Right atrium auricular region (tissue), 2 donors: ENCODE data around the gene TRIM41. TPM values are rescaled to one million over a fixed set of nuclear protein-coding genes. Genes with fewer than 3 reads are reported as not detected.
"Not testable (repeated sequence)": the region's sequence is repeated elsewhere in the genome, so short reads cannot be mapped to it uniquely, and the experiment has no call there.

Experiments
- DNase-seq: peaks from one replicate; pipeline ENCODE4 v3.0.0-alpha.2; 2019; ENCODE audit warnings: low spot score
- H3K27ac ChIP-seq, 2 donors: fragments of 200-600 bp; sonication (generic); 1 replicate in 1 of 2; 2 replicates in 1 of 2; pipeline ENCODE4 v1.5.1; 2016 to 2019
- H3K27me3 ChIP-seq, 2 donors: fragments of 200-600 bp; sonication (generic); one replicate each; pipeline versions ENCODE4 v1.5.1 to v1.6.0; 2017 to 2019
- H3K36me3 ChIP-seq: fragments of 200-600 bp; sonication (generic); one replicate; pipeline ENCODE4 v1.5.1; 2016
- H3K4me1 ChIP-seq, 2 donors: fragments of 200-600 bp; sonication (generic); one replicate each; pipeline versions ENCODE4 v1.5.1 to v1.6.0; 2017 to 2019
- H3K4me3 ChIP-seq, 2 donors: fragments of 200-600 bp; sonication (generic); 1 replicate in 1 of 2; 2 replicates in 1 of 2; pipeline ENCODE4 v1.5.1; 2017 to 2019; ENCODE audit warnings: mild to moderate bottlenecking in 1 of 2, moderate library complexity in 1 of 2
- H3K9me3 ChIP-seq, 2 donors: fragments of 200-600 bp; sonication (generic); one replicate each; pipeline ENCODE4 v1.5.1; 2019
- total RNA-seq, 2 donors: library from RNA; depleted of rRNA; stranded (reverse); fragments of >200 nt; gene quantifications; one replicate each; pipeline ENCODE4 v1.1.0, GENCODE V29; 2016
- TF ChIP-seq, protein P1 (sequence below), 2 donors: fragments of 200-600 bp; sonication (generic); IDR thresholded peaks; one replicate each; pipeline ENCODE4 v1.5.1; 2019; ENCODE audit warnings: antibody characterized with exemption in 2 of 2

The TRIM41 gene
- total RNA-seq = 10 to 100 TPM; 10.0 to 11.2 TPM

DNA sequence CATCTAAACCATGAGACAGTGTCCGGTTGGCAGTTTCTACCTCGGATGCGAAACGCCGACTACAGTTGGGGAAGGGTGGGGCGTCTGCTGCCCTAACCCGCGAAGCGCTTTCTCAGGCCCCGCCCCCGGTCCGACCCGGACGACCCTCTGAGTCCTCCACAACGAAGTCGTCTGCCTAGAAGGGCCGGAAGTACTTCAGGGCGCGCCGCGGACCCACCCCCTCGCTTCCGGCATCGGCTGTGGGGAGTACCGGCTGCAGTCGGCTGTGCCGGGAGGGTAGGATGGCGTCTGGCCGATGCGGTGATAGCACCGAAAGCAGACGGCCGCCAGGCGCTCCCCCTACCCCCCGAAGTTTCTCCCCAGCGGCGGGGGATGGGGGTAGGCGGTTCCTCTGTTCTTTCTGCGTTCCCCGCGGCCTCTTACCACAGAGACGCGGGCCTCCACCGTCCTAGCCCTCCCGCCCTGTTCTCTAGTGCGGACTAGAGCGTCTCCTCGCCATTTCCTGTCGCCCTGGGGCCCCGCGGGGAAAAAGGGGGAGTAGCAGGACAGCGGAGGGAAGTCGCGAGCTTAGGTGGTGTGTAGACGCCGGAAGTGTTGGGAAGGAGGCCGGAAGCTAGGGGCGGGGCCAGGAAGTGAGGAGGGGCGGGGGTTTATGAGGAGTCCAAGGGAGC lies at the start of gene TRIM41:
TSS of gene TRIM41 (plus strand) at position 224 of the 671 bp plus-strand sequence. CDS start 719 bp downstream, outside the sequence.
- peaks cover 7% of the 10 kb centered on the region for H3K36me3 ChIP-seq
- no peaks in the 10 kb centered on the region for H3K9me3 ChIP-seq
- H3K27ac ChIP-seq = peak within 1 kb of the TSS; percentile 96 to 99
- TF ChIP-seq, protein P1, sequence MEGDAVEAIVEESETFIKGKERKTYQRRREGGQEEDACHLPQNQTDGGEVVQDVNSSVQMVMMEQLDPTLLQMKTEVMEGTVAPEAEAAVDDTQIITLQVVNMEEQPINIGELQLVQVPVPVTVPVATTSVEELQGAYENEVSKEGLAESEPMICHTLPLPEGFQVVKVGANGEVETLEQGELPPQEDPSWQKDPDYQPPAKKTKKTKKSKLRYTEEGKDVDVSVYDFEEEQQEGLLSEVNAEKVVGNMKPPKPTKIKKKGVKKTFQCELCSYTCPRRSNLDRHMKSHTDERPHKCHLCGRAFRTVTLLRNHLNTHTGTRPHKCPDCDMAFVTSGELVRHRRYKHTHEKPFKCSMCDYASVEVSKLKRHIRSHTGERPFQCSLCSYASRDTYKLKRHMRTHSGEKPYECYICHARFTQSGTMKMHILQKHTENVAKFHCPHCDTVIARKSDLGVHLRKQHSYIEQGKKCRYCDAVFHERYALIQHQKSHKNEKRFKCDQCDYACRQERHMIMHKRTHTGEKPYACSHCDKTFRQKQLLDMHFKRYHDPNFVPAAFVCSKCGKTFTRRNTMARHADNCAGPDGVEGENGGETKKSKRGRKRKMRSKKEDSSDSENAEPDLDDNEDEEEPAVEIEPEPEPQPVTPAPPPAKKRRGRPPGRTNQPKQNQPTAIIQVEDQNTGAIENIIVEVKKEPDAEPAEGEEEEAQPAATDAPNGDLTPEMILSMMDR (IDR thresholded peaks at IDR 0.05) = no peak
- H3K27me3 ChIP-seq = no peaks in the 10 kb centered on the region
- H3K4me1 ChIP-seq = peaks cover 0 to 17% of the 10 kb centered on the region in 2 donors
- peak; percentile 98 for DNase-seq
- H3K4me3 ChIP-seq = peak within 1 kb of the TSS; percentile 61 to 87

DNA sequence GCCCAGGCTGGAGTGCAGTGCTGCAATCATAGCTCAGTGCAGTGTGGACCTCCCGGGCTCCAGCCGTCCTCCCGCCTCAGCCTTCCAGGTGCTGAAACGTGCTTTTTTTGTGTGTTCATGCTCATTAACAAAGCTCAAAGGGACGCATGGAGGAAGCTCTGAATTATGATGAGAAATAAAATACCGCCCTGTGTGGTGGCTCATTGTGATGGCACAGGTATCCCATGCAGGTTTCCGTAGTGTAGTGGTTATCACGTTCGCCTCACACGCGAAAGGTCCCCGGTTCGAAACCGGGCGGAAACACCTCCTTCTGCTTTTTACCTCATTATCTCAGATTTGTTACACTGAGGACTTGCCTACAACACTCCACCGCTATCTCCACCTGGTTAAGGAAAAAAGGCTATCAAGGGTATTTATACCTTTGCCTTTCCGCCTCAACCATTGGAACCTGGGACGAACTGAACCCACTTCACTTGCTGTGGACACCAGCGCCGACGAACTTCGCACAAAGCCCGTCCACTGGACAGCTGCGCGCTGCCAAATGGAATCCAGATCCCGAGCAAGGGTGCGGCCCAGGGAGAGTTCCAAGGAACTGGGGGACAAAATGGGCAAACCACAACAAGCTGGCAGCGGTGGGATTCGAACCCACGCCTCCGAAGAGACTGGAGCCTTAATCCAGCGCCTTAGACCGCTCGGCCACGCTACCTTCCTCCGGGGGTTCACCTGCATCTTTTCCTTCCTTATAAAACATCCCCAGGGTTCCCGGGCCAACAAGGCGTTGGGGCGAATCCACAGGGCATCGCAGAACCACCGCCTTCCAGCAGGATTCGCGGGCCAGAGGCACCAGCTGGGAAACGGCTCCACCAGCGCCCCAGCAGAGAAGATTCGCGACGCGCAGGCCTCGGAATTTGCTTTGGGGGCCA lies 49.4 kb upstream of the TRIM41 start:
- no peak overlapping the region for H3K4me3 ChIP-seq
- H3K27ac ChIP-seq = no peak overlapping the region

DNA sequence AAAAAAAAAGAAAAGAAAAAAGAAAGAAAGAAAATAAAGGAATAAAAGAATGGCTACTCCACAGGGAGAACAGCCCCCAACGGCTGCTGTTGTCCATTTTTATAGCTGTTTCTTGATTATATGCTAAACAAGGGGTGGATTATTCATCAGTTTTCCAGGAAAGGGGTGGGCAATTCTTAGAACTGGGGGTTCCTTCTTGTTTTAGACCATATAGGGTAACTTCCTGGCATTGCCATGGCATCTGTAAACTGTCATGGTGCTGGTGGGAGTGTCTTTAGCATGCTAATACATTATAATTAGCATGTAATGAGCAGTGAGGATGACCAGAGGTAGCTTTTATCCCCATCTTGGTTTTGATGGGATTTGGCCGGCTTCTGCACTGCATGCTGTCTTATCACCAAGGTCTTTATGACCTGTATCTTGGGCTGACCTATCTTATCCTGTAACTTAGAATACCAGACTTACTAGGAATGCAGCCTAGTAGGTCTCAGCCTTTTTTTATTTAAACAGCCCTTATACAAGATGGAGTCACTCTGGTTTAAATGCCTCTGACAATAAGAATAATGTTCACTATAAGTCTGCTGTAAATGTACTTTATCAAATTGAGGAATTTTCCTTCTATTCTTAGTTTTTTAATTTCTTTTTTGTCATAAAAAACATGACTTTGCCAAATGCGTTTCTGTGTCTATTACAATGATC lies 46.7 kb upstream of the TRIM41 start:
- H3K27me3 ChIP-seq = peaks cover 17 to 19% of the 10 kb centered on the region in 2 donors
- no peak for DNase-seq
- TF ChIP-seq, protein P1 (IDR thresholded peaks at IDR 0.05) = no peak

More for the DNA sequence above, 49.4 kb upstream of the TRIM41 start:
- no peak for DNase-seq
- Histone ChIP-seq H3K4me1 (peaks cover 0 to 20% of the 10 kb centered on the region in 2 donors), H3K27me3 (peaks cover 24 to 35% of the 10 kb centered on the region in 2 donors), H3K9me3 (no peaks in the 10 kb centered on the region), H3K36me3 (no peaks in the 10 kb centered on the region)
- TF ChIP-seq, protein P1 (IDR thresholded peaks at IDR 0.05) = no peak

DNA sequence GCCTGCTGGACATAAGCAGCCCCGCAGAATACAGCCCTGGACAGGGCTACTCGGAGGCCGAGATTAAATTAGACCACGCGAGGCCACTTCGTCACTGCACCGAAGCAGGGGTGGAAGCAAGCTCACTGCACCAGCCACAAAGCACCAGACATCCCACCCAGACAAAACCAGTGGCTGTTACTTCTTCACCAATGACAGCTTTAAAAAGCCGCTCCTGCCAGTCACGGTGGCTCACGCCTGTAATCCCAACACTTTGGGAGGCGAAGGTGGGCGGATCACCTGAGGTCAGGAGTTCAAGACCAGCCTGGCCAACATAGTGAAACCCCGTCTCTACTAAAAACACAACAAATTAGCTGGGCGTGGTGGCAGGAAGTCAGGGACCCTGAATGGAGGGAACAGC lies 45.5 kb upstream of the TRIM41 start:
- H3K27me3 ChIP-seq = peaks cover 15 to 19% of the 10 kb centered on the region in 2 donors
- H3K36me3 ChIP-seq, H3K27ac ChIP-seq, H3K4me3 ChIP-seq, DNase-seq, H3K9me3 ChIP-seq: not testable (repeated sequence)
- peaks cover 0 to 20% of the 10 kb centered on the region in 2 donors for H3K4me1 ChIP-seq

More for the DNA sequence above, 46.7 kb upstream of the TRIM41 start:
- H3K36me3 ChIP-seq = no peaks in the 10 kb centered on the region
- H3K4me3 ChIP-seq = no peak overlapping the region
- no peak overlapping the region for H3K27ac ChIP-seq
- peaks cover 0 to 13% of the 10 kb centered on the region in 2 donors for H3K4me1 ChIP-seq
- no peaks in the 10 kb centered on the region for H3K9me3 ChIP-seq

DNA sequence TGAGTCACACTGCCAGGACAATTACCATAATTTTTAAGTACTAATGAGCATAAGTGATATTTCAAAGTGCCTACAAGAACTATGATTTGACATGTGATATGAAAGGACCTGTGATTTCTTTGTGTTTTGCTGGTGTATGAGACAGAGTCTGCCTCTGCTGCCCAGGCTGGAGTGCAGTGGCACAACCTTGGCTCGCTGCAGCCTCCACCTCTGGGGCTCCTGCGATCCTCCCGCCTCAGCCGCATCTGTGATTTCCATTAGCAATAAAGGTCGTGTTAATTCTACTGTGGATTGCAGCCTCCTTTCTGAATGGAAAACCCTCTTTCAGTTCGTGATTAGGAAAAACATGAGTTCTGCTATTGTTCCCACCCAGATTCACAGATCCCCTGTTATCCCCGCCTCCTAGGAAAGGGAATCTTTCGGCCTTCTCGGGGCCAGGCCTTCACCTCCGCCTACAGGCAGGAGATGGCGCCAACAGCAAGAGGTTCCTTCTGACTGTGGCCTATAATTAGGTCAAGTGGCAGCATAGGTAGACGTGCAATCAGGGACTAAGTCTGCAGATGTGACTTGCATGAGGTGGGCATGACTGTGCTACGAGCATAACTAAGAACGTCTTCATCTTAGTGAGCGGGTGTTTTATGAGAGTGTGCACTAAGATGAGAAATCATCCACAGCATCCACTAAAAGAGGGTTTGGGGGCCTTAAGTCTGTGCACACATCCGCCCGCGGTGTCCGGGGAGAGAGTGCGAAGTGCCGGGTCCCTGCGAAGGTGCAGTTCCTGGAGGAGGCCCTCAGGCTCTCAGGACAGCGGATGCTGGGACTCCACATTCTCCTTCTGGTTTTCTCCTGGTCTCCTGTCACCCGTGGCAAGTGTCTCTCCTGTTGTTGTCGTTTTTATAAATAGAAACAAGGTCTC lies 41.2 kb upstream of the TRIM41 start:
- H3K27me3 ChIP-seq = no peaks in the 10 kb centered on the region
- no peak overlapping the region for H3K27ac ChIP-seq

More for the DNA sequence above, 41.2 kb upstream of the TRIM41 start:
- DNase-seq = no peak
- Histone ChIP-seq H3K36me3 (no peaks in the 10 kb centered on the region), H3K4me3 (no peak overlapping the region), H3K9me3 (no peaks in the 10 kb centered on the region), H3K4me1 (peaks cover 0 to 26% of the 10 kb centered on the region in 2 donors)
- TF ChIP-seq, protein P1 (IDR thresholded peaks at IDR 0.05) = peak; percentile 40 to 89
